Activated naive CD8-positive, alpha-beta T cell treated with anti-CD3 and anti-CD28 coated beads, Interleukin-2, amount 10 ng/mL, durations not matched to agents 7 days and 5 days (primary cell): ENCODE data around the gene ZSCAN2. TPM values are rescaled to one million over a fixed set of nuclear protein-coding genes. Genes with fewer than 3 reads are reported as not detected.

Experiments
- ATAC-seq: fragments of 150-1000 bp; cut with Tn5 transposase; one replicate; pipeline ENCODE4 v1.10.0; 2021; ENCODE audit warnings: low read depth, moderate library complexity
- POLR2A ChIA-PET: fragments of 350-600 bp; sonication (Branson Sonifier 250); formaldehyde crosslinking; loops from one replicate; lab custom pipeline; 2021; ENCODE audit warnings: antibody characterized with exemption; lab: Charles Lee
- DNase-seq: peaks from one replicate; pipeline ENCODE4 v3.0.0; 2021
- H3K27ac Mint-ChIP-seq: one replicate; pipeline ENCODE4 v1.8.0; 2022; ENCODE audit warnings: mild to moderate bottlenecking, mixed read lengths
- H3K27me3 Mint-ChIP-seq: one replicate; pipeline ENCODE4 v1.8.0; 2022; ENCODE audit warnings: mild to moderate bottlenecking, moderate library complexity, mixed read lengths
- H3K36me3 Mint-ChIP-seq: one replicate; pipeline ENCODE4 v1.8.0; 2021; ENCODE audit warnings: mild to moderate bottlenecking, mixed read lengths
- H3K4me1 Mint-ChIP-seq: one replicate; pipeline ENCODE4 v1.8.0; 2021; ENCODE audit warnings: mixed read lengths
- H3K4me3 Mint-ChIP-seq: one replicate; pipeline ENCODE4 v1.8.0; 2022; ENCODE audit warnings: mild to moderate bottlenecking, moderate library complexity, mixed read lengths
- H3K9me3 Mint-ChIP-seq: one replicate; pipeline ENCODE4 v1.8.0; 2021; ENCODE audit warnings: mixed read lengths
- total RNA-seq, 2 experiments: library from RNA; stranded (reverse); gene quantifications; one replicate each; pipeline ENCODE4 v1.2.3, GENCODE V29; 2021

Gene ZSCAN2
- total RNA-seq, 2 experiments from 2014 or later: 9.6 to 10.9 TPM

GRCh38 chr15:84586696-84587095 lies 14.1 kb upstream of the ZSCAN2 start:
- Mint-ChIP-seq H3K36me3 (no peaks in the 10 kb centered on the region), H3K27ac (no peak overlapping the region), H3K4me3 (no peak overlapping the region), H3K4me1 (peaks cover 9% of the 10 kb centered on the region), H3K9me3 (peaks cover 5% of the 10 kb centered on the region), H3K27me3 (peaks cover 23% of the 10 kb centered on the region)
- no peak for DNase-seq
- no peak for ATAC-seq
- POLR2A ChIA-PET: no interaction called here

- Mint-ChIP-seq H3K36me3 (no peaks in the 10 kb centered on the region), H3K9me3 (no peaks in the 10 kb centered on the region), H3K4me1 (peaks cover 3% of the 10 kb centered on the region), H3K27me3 (peaks cover 23% of the 10 kb centered on the region), H3K27ac (no peak overlapping the region), H3K4me3 (peak overlapping the region; percentile 74)
- POLR2A ChIA-PET: interaction anchor here (1.2 kb wide), 1 partner anchor 44 kb away, joined by 3 read pairs; no protein-coding TSS in a partner anchor
- ATAC-seq (peak; percentile 100), DNase-seq (peak; percentile 84)
Measured at GRCh38 chr15:84588053-84588874, 12.5 kb upstream of the ZSCAN2 start.

DNA sequence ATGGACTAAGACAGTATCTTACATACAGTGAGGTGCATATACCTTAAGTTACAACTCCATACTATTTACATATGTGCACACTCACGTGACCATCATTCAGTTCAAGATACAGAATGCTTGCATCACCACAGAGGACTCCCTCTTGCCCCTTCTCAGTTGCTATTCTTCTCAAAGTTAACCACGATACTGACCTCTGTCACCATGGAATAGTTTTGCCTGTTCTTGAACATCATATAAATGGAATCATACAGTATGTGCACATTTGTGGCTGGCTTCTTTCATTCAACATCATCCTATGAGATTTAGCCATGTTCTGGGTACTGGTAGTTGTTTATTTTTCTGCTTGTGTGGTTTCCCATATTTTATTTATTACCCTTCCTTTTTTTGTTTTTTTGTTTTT lies 10.4 kb upstream of the ZSCAN2 start:
- peaks cover 4% of the 10 kb centered on the region for H3K36me3 Mint-ChIP-seq
- DNase-seq (no peak), ATAC-seq (no peak)
- no peak overlapping the region for H3K4me3 Mint-ChIP-seq
- H3K27me3 Mint-ChIP-seq: peaks cover 23% of the 10 kb centered on the region
- POLR2A ChIA-PET: no interaction called here
- H3K27ac Mint-ChIP-seq: no peak overlapping the region
- H3K9me3 Mint-ChIP-seq: no peaks in the 10 kb centered on the region
- peaks cover 15% of the 10 kb centered on the region for H3K4me1 Mint-ChIP-seq

GRCh38 chr15:84591815-84592214 lies 9.0 kb upstream of the ZSCAN2 start:
- ATAC-seq: no peak
- Mint-ChIP-seq H3K36me3 (peaks cover 4% of the 10 kb centered on the region), H3K27ac (no peak overlapping the region), H3K4me3 (no peak overlapping the region), H3K27me3 (peaks cover 15% of the 10 kb centered on the region), H3K4me1 (peaks cover 15% of the 10 kb centered on the region), H3K9me3 (no peaks in the 10 kb centered on the region)
- POLR2A ChIA-PET: no interaction called here
- no peak for DNase-seq

DNA sequence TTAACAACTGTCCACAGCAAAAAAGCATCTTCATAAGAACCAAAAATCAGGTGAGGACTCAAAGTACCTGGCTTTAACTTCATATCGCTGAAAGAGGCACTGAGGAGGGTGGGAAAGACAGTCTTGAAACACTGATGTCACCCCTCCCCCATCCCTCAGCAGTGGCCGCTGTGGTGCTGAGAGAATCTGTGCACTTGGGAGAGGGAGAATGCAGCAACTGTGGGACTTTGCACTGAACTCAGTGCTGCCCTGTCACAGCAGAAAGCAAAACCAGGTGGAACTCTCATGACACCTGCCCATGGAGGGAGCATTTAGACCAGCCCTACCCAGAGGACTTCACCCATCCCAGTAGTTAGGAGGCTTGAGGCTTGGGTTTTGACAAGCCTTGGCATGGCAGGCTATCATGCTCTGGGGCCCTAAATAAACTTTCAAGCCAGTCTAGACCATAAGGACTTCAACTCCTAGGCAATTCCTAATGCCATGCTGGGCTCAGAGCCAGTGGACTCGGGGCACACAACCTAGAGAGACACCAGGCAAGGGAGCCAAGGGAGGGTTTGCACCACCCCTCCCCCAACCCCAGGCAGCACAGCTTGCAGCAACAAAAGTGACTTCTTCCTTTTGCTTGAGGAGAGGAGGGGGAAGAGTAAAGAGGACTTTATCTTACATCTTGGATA lies 6.1 kb upstream of the ZSCAN2 start:
- DNase-seq: no peak
- POLR2A ChIA-PET: no interaction called here
- Mint-ChIP-seq H3K4me1 (peaks cover 34% of the 10 kb centered on the region), H3K36me3 (peaks cover 4% of the 10 kb centered on the region), H3K27ac (no peak overlapping the region), H3K9me3 (no peaks in the 10 kb centered on the region), H3K4me3 (no peak overlapping the region), H3K27me3 (peaks cover 4% of the 10 kb centered on the region)
- ATAC-seq: no peak

- Mint-ChIP-seq H3K36me3 (peaks cover 4% of the 10 kb centered on the region), H3K27me3 (peaks cover 4% of the 10 kb centered on the region), H3K4me1 (peaks cover 39% of the 10 kb centered on the region), H3K27ac (peak overlapping the region; percentile 71), H3K9me3 (no peaks in the 10 kb centered on the region), H3K4me3 (no peak overlapping the region)
- POLR2A ChIA-PET: interaction anchor here (0.5 kb wide), 1 partner anchor 54 kb away, joined by 3 read pairs; no protein-coding TSS in a partner anchor
- ATAC-seq (no peak), DNase-seq (no peak)
Measured at GRCh38 chr15:84595660-84596059, 5.1 kb upstream of the ZSCAN2 start.

DNA sequence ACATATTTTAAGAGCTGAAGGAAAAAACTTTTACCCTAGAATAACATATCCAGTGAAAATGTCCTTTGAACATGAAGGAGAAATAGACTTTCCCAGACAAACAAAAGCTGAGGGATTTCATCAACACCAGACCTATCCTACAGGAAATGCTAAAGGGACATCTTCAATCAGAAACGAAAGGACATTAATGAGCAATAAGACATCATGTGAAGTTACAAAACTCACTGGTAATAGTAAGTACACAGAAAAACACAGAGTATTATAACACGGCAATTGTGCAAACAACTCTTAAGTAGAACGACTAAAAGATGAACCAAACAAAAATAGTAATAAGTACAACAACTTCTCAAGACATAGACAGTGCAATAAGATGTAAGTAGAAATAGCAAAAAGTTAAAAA lies 3.5 kb upstream of the ZSCAN2 start:
- no peak overlapping the region for H3K27ac Mint-ChIP-seq
- no peak overlapping the region for H3K4me3 Mint-ChIP-seq

DNA sequence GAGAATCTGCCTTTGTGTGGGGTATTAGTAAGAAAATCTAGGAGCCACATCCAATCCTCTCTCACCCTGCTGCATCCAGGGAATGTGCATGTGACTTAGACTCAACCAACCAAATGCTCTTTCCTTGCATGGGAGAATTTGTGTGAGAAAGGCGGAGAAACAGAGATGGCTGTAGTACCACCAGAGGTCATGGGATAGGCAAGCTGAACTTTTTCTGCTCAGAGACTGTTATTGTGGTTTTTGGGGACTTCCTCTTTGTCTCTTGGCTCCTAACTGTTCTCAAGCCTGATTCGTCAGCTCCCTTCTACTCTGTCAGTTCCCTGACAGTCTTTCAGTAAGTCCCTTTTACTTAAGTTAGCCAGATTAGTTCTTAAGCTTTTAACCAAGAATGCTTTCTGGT lies 2.6 kb upstream of the ZSCAN2 start:
- ATAC-seq (peak; percentile 55), DNase-seq (no peak)
- H3K9me3 Mint-ChIP-seq: no peaks in the 10 kb centered on the region
- peaks cover 46% of the 10 kb centered on the region for H3K4me1 Mint-ChIP-seq
- H3K36me3 Mint-ChIP-seq: peaks cover 4% of the 10 kb centered on the region
- H3K27me3 Mint-ChIP-seq: peaks cover 4% of the 10 kb centered on the region
- peak overlapping the region; percentile 64 for H3K4me3 Mint-ChIP-seq
- peak overlapping the region; percentile 67 for H3K27ac Mint-ChIP-seq
- POLR2A ChIA-PET: interaction anchor here (0.6 to 4.5 kb wide), 7 partner anchors 33 to 382 kb away, joined by 3 to 50 read pairs (median 7); partner anchors contain the start of genes SEC11A and WDR73

More for the DNA sequence above, 3.5 kb upstream of the ZSCAN2 start:
- Mint-ChIP-seq H3K4me1 (peaks cover 41% of the 10 kb centered on the region), H3K36me3 (peaks cover 4% of the 10 kb centered on the region), H3K27me3 (peaks cover 4% of the 10 kb centered on the region), H3K9me3 (no peaks in the 10 kb centered on the region)
- DNase-seq (no peak), ATAC-seq (no peak)
- POLR2A ChIA-PET: interaction anchor here (4.5 kb wide), 1 partner anchor 34 kb away, joined by 50 read pairs; no protein-coding TSS in a partner anchor

DNA sequence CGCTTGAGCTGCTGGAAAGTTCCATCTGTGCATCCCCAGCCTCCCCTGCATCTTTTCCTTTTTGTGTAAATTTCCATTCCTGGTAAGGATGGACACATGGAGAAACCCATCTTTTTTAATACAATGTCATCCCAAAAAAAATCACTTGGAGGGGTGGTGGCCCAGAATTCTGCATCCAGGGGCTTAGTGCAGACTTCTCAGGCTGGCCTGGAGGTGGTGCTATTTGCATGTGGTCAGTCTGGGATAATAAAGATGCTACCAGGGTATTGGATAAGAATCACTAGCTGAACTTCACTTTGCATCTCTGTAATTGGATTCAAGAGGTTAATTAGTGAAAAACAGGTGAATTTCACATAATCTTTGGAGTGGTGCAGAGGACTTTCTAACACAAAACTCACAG lies 1.8 kb upstream of the ZSCAN2 start:
- peaks cover 4% of the 10 kb centered on the region for H3K36me3 Mint-ChIP-seq
- POLR2A ChIA-PET: interaction anchor here (0.7 to 4.5 kb wide), 7 partner anchors 33 to 381 kb away, joined by 3 to 50 read pairs (median 7); partner anchors contain the start of genes SEC11A and WDR73

DNA sequence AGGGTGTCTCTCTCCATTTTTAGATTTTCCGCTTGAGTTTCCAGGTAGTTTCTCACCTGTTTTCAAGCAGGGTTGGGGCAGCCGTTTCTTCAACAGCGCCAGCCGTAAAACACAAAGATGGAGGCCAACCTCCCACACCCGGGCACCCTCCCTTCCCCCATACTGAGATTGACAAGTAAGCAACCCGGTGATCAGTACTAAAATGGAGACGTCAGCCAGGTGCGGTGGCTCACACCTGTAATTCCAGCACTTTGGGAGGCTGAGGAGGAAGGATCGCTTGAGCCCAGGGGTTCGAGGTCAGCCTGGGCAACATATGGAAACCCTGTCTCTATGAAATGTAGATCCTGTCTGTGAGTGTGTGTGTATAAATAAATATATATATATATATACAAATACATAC lies 903 bp upstream of the ZSCAN2 start:
- ATAC-seq: no peak
- no peaks in the 10 kb centered on the region for H3K27me3 Mint-ChIP-seq
- POLR2A ChIA-PET: interaction anchor here (2.5 to 4.5 kb wide), 2 partner anchors 32 to 381 kb away, joined by 9 to 50 read pairs; no protein-coding TSS in a partner anchor
- no peaks in the 10 kb centered on the region for H3K9me3 Mint-ChIP-seq
- H3K27ac Mint-ChIP-seq: no peak overlapping the region
- H3K4me1 Mint-ChIP-seq: peaks cover 40% of the 10 kb centered on the region
- peaks cover 6% of the 10 kb centered on the region for H3K36me3 Mint-ChIP-seq
- peak overlapping the region; percentile 96 for H3K4me3 Mint-ChIP-seq
- DNase-seq: no peak

More for the DNA sequence above, 1.8 kb upstream of the ZSCAN2 start:
- peaks cover 43% of the 10 kb centered on the region for H3K4me1 Mint-ChIP-seq
- peak overlapping the region; percentile 67 for H3K27ac Mint-ChIP-seq
- H3K4me3 Mint-ChIP-seq: peak overlapping the region; percentile 64
- ATAC-seq: no peak
- DNase-seq: no peak
- no peaks in the 10 kb centered on the region for H3K9me3 Mint-ChIP-seq
- H3K27me3 Mint-ChIP-seq: no peaks in the 10 kb centered on the region

DNA sequence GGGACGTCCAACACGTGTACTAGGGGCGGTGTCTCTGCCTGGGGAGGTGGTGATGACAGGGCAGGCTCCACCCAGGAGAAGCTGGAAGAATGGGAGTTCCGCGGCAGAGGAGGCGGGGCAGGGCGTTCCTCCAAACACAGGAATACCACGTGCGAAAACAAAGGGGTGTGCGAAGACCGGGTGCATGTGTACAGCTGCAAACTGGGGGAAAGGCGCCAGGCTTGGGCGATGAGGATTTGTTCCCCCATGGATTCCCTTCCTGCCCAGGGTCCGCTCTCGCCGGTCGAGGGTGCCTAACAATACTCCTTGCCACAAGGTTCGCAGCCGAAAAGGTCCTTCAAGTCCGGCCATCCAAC lies 500 bp upstream of the ZSCAN2 start:
- H3K36me3 Mint-ChIP-seq: peaks cover 7% of the 10 kb centered on the region
- peaks cover 42% of the 10 kb centered on the region for H3K4me1 Mint-ChIP-seq
- H3K9me3 Mint-ChIP-seq: no peaks in the 10 kb centered on the region
- DNase-seq (peak; percentile 65), ATAC-seq (peak; percentile 20)
- peak overlapping the region; percentile 69 for H3K27ac Mint-ChIP-seq
- peak overlapping the region; percentile 96 for H3K4me3 Mint-ChIP-seq
- POLR2A ChIA-PET: interaction anchor here (0.6 to 4.5 kb wide), 6 partner anchors 31 to 380 kb away, joined by 3 to 50 read pairs (median 5); no protein-coding TSS in a partner anchor
- no peaks in the 10 kb centered on the region for H3K27me3 Mint-ChIP-seq

GRCh38 chr15:84601555-84601838 lies 688 bp downstream of the ZSCAN2 start:
- peaks cover 11% of the 10 kb centered on the region for H3K36me3 Mint-ChIP-seq
- DNase-seq (no peak), ATAC-seq (no peak)
- H3K27ac Mint-ChIP-seq: peak overlapping the region; percentile 69
- peaks cover 49% of the 10 kb centered on the region for H3K4me1 Mint-ChIP-seq
- H3K9me3 Mint-ChIP-seq: no peaks in the 10 kb centered on the region
- H3K4me3 Mint-ChIP-seq: peak overlapping the region; percentile 96
- no peaks in the 10 kb centered on the region for H3K27me3 Mint-ChIP-seq
- POLR2A ChIA-PET: interaction anchor here (0.8 to 4.5 kb wide), 5 partner anchors 20 to 42 kb away, joined by 3 to 50 read pairs (median 3); no protein-coding TSS in a partner anchor

DNA sequence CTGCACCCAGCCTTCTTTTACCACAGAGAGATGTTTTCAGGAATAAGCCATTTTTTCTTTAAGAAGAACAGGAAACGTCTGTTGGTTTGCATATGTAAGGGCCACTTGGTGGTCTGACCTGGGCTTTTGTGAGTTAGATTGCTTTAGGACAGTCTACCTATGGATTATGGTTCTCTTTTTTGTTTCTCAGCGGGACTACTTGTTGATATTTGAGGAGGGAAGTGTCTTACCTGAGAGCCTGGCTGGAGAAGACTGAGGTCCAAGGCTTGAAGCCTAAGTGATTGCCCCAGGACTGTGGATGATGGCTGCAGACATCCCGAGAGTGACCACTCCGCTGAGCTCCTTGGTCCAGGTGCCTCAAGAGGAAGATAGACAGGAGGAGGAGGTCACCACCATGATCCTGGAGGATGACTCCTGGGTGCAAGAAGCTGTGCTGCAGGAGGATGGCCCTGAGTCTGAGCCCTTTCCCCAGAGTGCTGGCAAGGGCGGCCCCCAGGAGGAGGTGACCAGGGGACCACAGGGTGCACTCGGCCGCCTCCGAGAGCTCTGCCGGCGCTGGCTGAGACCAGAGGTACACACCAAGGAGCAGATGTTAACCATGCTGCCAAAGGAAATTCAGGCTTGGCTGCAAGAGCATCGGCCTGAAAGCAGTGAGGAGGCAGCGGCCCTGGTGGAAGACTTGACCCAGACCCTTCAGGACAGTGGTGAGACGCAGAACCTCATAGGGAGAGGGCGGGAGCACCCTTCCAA lies 3.0 kb downstream of the ZSCAN2 start:
- H3K27me3 Mint-ChIP-seq: no peaks in the 10 kb centered on the region
- ATAC-seq (no peak), DNase-seq (no peak)
- H3K36me3 Mint-ChIP-seq: peaks cover 17% of the 10 kb centered on the region
- peak overlapping the region; percentile 31 for H3K4me3 Mint-ChIP-seq
- H3K9me3 Mint-ChIP-seq: no peaks in the 10 kb centered on the region
- peaks cover 34% of the 10 kb centered on the region for H3K4me1 Mint-ChIP-seq
- H3K27ac Mint-ChIP-seq: no peak overlapping the region
- POLR2A ChIA-PET: interaction anchor here (1.6 kb wide), 1 partner anchor 28 kb away, joined by 5 read pairs; no protein-coding TSS in a partner anchor
